ENCODE measurements around the gene DNHD1. TPM values are rescaled to one million over a fixed set of nuclear protein-coding genes. Genes with fewer than 3 reads are reported as not detected.
A peak's percentile ranks its signal among the peaks of the same experiment; 100 is the strongest.

The DNHD1 gene, protein sequence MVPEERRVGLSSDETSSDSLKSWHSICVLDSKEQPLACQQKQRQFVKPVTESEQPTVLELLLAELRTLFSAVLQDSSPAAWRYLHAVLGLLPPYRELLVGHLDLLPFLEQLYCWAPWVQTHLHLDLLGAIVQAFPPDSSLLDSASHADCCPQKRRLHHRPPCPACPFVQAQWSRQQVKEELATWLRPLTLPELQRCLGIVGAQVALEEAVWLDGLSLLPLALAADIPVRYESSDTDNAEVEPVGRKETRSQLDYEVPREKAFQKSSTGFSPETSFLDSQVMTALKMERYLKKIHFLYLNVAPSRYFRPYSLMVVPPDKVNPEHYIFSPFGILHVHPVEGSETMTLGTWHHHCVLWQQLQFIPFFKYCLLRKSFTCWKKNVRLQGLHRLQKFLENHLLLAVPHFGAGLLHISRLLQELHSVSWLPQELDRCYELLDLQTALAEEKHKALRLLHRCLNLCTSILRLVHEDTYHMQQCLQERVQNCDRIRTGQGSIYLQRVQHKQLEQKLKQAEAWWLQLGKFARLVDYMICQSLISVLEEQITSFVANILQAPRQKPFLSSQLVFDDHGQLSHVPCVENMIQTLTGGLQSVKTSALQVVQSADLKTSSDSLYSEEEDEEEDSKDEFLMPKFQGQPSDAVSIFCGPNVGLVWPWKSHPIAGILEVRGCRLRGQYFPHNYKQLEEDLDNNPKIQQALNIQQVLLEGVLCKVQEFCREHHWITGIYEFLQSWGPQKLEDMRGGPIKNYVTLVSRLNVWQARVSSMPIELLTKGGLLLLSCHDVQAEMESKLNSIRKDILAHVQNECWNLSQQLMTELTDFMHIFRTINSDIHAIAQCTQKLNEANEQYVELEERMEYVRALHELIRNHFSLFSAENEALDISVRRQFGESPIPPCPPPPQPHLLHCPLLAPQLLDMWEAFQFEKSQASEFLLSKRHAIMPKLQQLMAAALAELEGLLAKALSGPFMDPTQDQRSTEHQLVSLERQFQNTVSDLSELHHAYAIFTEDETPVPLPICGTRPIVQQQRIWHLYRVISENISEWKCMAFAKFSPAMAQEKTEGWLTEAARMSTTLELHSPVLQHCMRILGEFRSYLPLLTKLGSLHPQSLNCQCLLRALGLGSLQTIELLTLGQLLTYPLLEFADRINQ (N-terminal part only)
- 197 and 241 TPM in 2 replicates for total RNA-seq (2011; cell fraction: chromatin; rRNA removed; ENCODE audit: low replicate concordance)
- 92.7 and 107 TPM in 2 replicates for total RNA-seq (2011; cell fraction: nucleolus; rRNA removed)
- 141 and 183 TPM in 2 replicates for total RNA-seq (2011; cell fraction: nucleoplasm; rRNA removed)
- 3.0 and 3.8 TPM in 2 replicates for total RNA-seq (2014; rRNA removed)
- 3.6 and 4.1 TPM in 2 replicates for total RNA-seq (2014; rRNA removed; fragmentation: Illumina TruSeq; extraction: Trizol)
- total RNA-seq (2015; rRNA removed; fragmentation: Illumina TruSeq; extraction: Trizol): 3.6 TPM in 2 replicates
- total RNA-seq (2021): 6.5 and 7.4 TPM in 2 replicates
- 9.7 and 16.7 TPM in 2 replicates for polyA plus RNA-seq (2011; rRNA removed)
- polyA plus RNA-seq (2011; cell fraction: cytosol; rRNA removed): 4.1 and 6.9 TPM in 2 replicates
- polyA plus RNA-seq (2011; cell fraction: nucleus; rRNA removed): 123 and 140 TPM in 2 replicates
- 5.2 and 22.4 TPM in 2 replicates for polyA plus RNA-seq (2012)
- 4.8 TPM in 2 replicates for polyA plus RNA-seq (2014; fragmentation: Illumina TruSeq; extraction: Trizol)
- polyA plus RNA-seq (2014; fragmentation: Nextera tagmentation; extraction: Ambion mirVana): 1 to 10 TPM in 1 of 2 experiments, under 1 TPM in 1; 0.82 to 2.0 TPM
- 7.1 and 8.4 TPM in 2 replicates for polyA plus RNA-seq (2014; rRNA removed)
- polyA minus RNA-seq (2011; rRNA and poly(A)+ RNA removed): 24.5 and 30.4 TPM in 2 replicates
- polyA minus RNA-seq (2011; cell fraction: cytosol; rRNA and poly(A)+ RNA removed): 7.0 and 8.5 TPM in 2 replicates
- polyA minus RNA-seq (2011; cell fraction: nucleus; rRNA and poly(A)+ RNA removed): 26.4 and 49.9 TPM in 2 replicates
- percentile 56 among the genes with signal in this experiment for Bru-seq, nascent RNA
- percentile 60 among the genes with signal in this experiment for BruChase-seq, experiment 1, labeled RNA remaining after a 2-hour chase
- percentile 66 among the genes with signal in this experiment for BruChase-seq, experiment 2, labeled RNA remaining after a 6-hour chase
- long read RNA-seq, experiment 1, partial matches to known transcripts: 7 of 40 reads
- long read RNA-seq, experiment 1, other reads (novel, unspliced or antisense): 33 of 40 reads
- long read RNA-seq, experiment 2, partial matches to known transcripts: 1 of 2 reads
- long read RNA-seq, experiment 2, other reads (novel, unspliced or antisense): 1 of 2 reads
- long read RNA-seq, experiment 3, partial matches to known transcripts: 0 of 2 reads
- long read RNA-seq, experiment 3, other reads (novel, unspliced or antisense): 2 of 2 reads

DNA sequence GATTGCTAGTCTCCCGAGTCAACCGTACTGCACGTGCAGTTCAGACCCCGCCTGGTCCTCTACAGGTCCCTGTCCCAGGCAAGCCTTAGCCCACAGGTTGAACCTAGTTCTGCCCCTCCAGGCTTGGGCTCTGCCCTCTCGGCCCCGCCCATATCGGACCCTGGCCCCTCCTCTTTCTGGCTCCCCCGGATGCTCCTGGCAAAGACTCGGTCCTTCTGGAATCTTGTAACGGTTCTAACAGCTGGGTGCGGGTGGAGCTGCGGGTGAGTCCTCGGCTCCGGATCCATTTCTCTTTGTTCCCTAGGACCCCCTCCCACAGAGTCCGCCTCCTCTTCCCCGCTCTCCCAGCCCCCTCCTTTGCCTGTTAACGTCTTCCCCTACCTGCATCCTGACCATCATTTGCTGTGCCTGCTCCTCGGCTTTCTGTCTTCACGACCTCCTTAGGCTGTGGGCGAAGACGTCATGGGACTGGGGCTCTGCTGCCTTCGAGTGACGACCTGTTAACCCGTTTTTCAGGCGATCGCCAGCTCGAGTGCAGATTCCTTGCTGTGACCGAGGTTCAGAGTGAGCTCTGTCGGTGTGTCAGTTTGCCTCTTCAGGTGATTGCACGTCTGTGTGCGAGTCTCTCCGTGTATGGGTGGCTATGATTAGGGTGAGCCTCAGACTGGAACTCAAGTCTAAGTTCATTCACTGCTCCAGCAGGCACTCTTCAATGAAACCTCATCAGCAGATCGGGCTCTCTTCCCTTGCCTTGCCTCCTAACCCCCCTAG is at the start of gene DNHD1:
Gene DNHD1, plus strand, starts transcription at position 212 of the 771 bp plus-strand sequence. CDS start 936 bp downstream, outside the sequence.
- WGBS (ENCODE audit: insufficient coverage, low coverage, missing lambda C conversion rate): 79% methylated on average over 22 of the region's 33 CpGs
- in situ Hi-C loops (cut with MboI): no loop called here
- DNase-seq (ENCODE audit: extremely low read depth in 1 of 4, low spot score in 3 of 4) (peak in 2 of 4 experiments; percentile 31 to 39), ATAC-seq (no peak), FAIRE-seq (no peak)
- BruUV-seq (replicated peaks): no TSS peak
- H3K79me2 ChIP-seq (ENCODE audit: control insufficient read depth, insufficient read depth, low read length): no peaks in the 10 kb centered on the region
- no peak within 1 kb of the TSS for H3K4me2 ChIP-seq (ENCODE audit: insufficient read depth, low read length)
- H2AFZ ChIP-seq (ENCODE audit: low read depth, low read length): no peak within 1 kb of the TSS
- H3K27me3 ChIP-seq (ENCODE audit: control insufficient read depth in 2 of 2, insufficient read depth in 2 of 2, low read length in 2 of 2): no peaks in the 10 kb centered on the region
- H3K27ac ChIP-seq (ENCODE audit: extremely low read depth, low read depth, low read length): no peak within 1 kb of the TSS
- TF ChIP-seq SOX6 (IDR thresholded peaks at IDR 0.05): no peak
- no peak for TF ChIP-seq SP1 (CRISPR knock-in tag; IDR thresholded peaks at IDR 0.05)
- no peak for TF ChIP-seq FOXP1 (CRISPR knock-in tag; IDR thresholded peaks at IDR 0.05)
- no peak for TF ChIP-seq MED1 (CRISPR knock-in tag; IDR thresholded peaks at IDR 0.05; ENCODE audit: borderline replicate concordance)
- TF ChIP-seq ZNF24 (IDR thresholded peaks at IDR 0.05): no peak
- TF ChIP-seq POLR2G (IDR thresholded peaks at IDR 0.05; ENCODE audit: low read depth, low read length): no peak
- H3K9me1 ChIP-seq (ENCODE audit: control insufficient read depth, insufficient read depth, low read length): no peaks in the 10 kb centered on the region
- no peaks in the 10 kb centered on the region for H3K4me1 ChIP-seq (replicated peaks in 1 of 2; ENCODE audit: control insufficient read depth in 2 of 2, insufficient read depth in 2 of 2, low read length in 2 of 2)
- H3K36me3 ChIP-seq (ENCODE audit: control insufficient read depth, insufficient read depth, low read length): peaks cover 39% of the 10 kb centered on the region
- intact Hi-C loops (cut with micrococcal nuclease): no loop called here
- no peaks in the 10 kb centered on the region for H3K9me3 ChIP-seq (replicated peaks; ENCODE audit: control insufficient read depth, insufficient read depth, low read depth, low read length)
- ChIA-PET CTCF (ENCODE audit: low intra/inter-chr PET ratio) (no interaction called here), POLR2A (interaction anchor here (0.6 to 5.1 kb wide), 5 partner anchors 9 to 44 kb away, joined by 3 to 33 read pairs (median 5); no protein-coding TSS in a partner anchor)
- H4K20me1 ChIP-seq (replicated peaks; ENCODE audit: control insufficient read depth, insufficient read depth, low read length): peaks cover 4% of the 10 kb centered on the region; the same call in 1 of the 2 replicates
- H3K4me3 ChIP-seq: no peak within 1 kb of the TSS
- peak within 1 kb of the TSS in 1 of 2 experiments; percentile 55; a peak in 2 of 4 replicates for H3K9ac ChIP-seq (ENCODE audit: insufficient read depth in 1 of 2, low read depth in 2 of 2, low read length in 2 of 2)
